HCT116 (cell line): ENCODE results near the gene HEY2. TPM values are rescaled to one million over a fixed set of nuclear protein-coding genes. Genes with fewer than 3 reads are reported as not detected.
A peak's percentile ranks its signal among the peaks of the same experiment; 100 is the strongest.

ENCODE experiments used
- ATAC-seq: fragments of 200-7000 bp; cut with Tn5 transposase; 2 replicates; pipeline ENCODE4 v1.9.1; 2020; ENCODE audit warnings: mild to moderate bottlenecking, moderate library complexity
- BruUV-seq: library from RNA; stranded (reverse); fragments of 400-500 nt; replicated peaks from 2 replicates; lab custom pipeline; 2021; lab: Mats Ljungman, UMichigan
- CTCF ChIA-PET: fragments of 300-600 bp; sonication (Branson Sonifier 250); formaldehyde crosslinking; loops from one replicate; lab custom pipeline; 2021; ENCODE audit warnings: antibody characterized with exemption; lab: Charles Lee
- POLR2A ChIA-PET: fragments of 300-600, 350-600 bp; sonication (Branson Sonifier 250); formaldehyde crosslinking; loops from one replicate; lab custom pipeline; 2021; ENCODE audit warnings: antibody characterized with exemption; lab: Charles Lee
- RAD21 ChIA-PET, 2 experiments: fragments of 300-600 bp; sonication (Branson Sonifier 250); formaldehyde crosslinking; loops; one replicate each; lab custom pipeline; 2023; ENCODE audit warnings: low total read pairs in 2 of 2; ENCODE audit not compliant: uncharacterized antibody in 2 of 2, unreplicated experiment in 2 of 2, low non-redundant PET in 1 of 2; lab: Charles Lee
- DNase-seq: peaks from one replicate; pipeline ENCODE4 v3.0.0-alpha.2; 2010; ENCODE audit warnings: low read depth, low spot score
- H2AFZ ChIP-seq: fragments of 200-600 bp; shearing (Covaris generic), sonication (generic); 2 replicates; pipeline ENCODE4 v1.6.1; 2017; ENCODE audit warnings: low read depth, mixed run types, mixed read lengths, antibody characterized with exemption, low read length; ENCODE audit not compliant: poor library complexity, severe bottlenecking
- H3K27ac ChIP-seq: 2 replicates; pipeline ENCODE4 v1.5.1; 2012; ENCODE audit warnings: low read depth, low read length
- H3K27me3 ChIP-seq: fragments of 200-600 bp; sonication (generic); 2 replicates; pipeline ENCODE4 v1.6.1; 2016; ENCODE audit warnings: mixed run types, low read length, mixed read lengths; ENCODE audit not compliant: insufficient read depth
- H3K36me3 ChIP-seq, 2 experiments: fragments of 200-500 bp in 1 of 2; fragments of 200-600 bp in 1 of 2; sonication (Bioruptor generic) in 1 of 2; sonication (generic) in 1 of 2; 2 replicates each; pipeline versions ENCODE4 v1.5.1 to v1.6.1; 2014 to 2016; ENCODE audit warnings: low read length in 2 of 2, inconsistent platforms in 1 of 2, mixed read lengths in 1 of 2, mixed run types in 1 of 2; ENCODE audit not compliant: insufficient read depth in 2 of 2, control insufficient read depth in 1 of 2
- H3K4me1 ChIP-seq, 2 experiments: fragments of 200-600 bp in 1 of 2; sonication (generic) in 1 of 2; 2 replicates each; pipeline versions ENCODE4 v1.5.1 to v1.6.1; 2012 to 2017; ENCODE audit warnings: low read length in 2 of 2, inconsistent platforms in 1 of 2, mild to moderate bottlenecking in 1 of 2, mixed read lengths in 1 of 2, mixed run types in 1 of 2, moderate library complexity in 1 of 2; ENCODE audit not compliant: insufficient read depth in 2 of 2, control insufficient read depth in 1 of 2
- H3K4me2 ChIP-seq: fragments of 200-600 bp; sonication (generic); 2 replicates; pipeline ENCODE4 v1.6.1; 2017; ENCODE audit warnings: mixed run types, low read length, mixed read lengths
- H3K4me3 ChIP-seq, 2 experiments: fragments of 200-600 bp in 1 of 2; sonication (generic) in 1 of 2; replicated peaks in 1 of 2; 2 replicates each; pipeline ENCODE4 v1.5.1; 2011 to 2016; ENCODE audit warnings: low read length in 2 of 2, control low read depth in 1 of 2, low read depth in 1 of 2, mild to moderate bottlenecking in 1 of 2, mixed read lengths in 1 of 2, mixed run types in 1 of 2
- H3K79me2 ChIP-seq: fragments of 200-600 bp; sonication (generic); 2 replicates; pipeline ENCODE4 v1.6.1; 2017; ENCODE audit warnings: mild to moderate bottlenecking, mixed run types, low read length, moderate library complexity, mixed read lengths; ENCODE audit not compliant: insufficient read depth
- H3K9ac ChIP-seq: fragments of 200-600 bp; sonication (generic); 2 replicates; pipeline ENCODE4 v1.6.1; 2016; ENCODE audit warnings: low read length, mixed read lengths
- H3K9me2 ChIP-seq: fragments of 200-600 bp; sonication (generic), shearing (Covaris generic); 2 replicates; pipeline ENCODE4 v1.6.1; 2017; ENCODE audit warnings: mixed run types, mild to moderate bottlenecking, moderate library complexity; ENCODE audit not compliant: insufficient read depth
- H3K9me3 ChIP-seq, 2 experiments: fragments of 200-500 bp in 1 of 2; fragments of 200-600 bp in 1 of 2; sonication (Bioruptor generic) in 1 of 2; sonication (generic) in 1 of 2; 2 replicates each; pipeline ENCODE4 v1.6.1; 2014 to 2017; ENCODE audit warnings: low read length in 2 of 2, mixed read lengths in 2 of 2, inconsistent platforms in 1 of 2, low read depth in 1 of 2, mild to moderate bottlenecking in 1 of 2, mixed run types in 1 of 2, moderate library complexity in 1 of 2; ENCODE audit not compliant: control insufficient read depth in 1 of 2, insufficient read depth in 1 of 2
- H4K20me1 ChIP-seq: fragments of 200-600 bp; sonication (generic), shearing (Covaris generic); 2 replicates; pipeline ENCODE4 v1.6.1; 2017; ENCODE audit warnings: mixed run types, mild to moderate bottlenecking, moderate library complexity; ENCODE audit not compliant: insufficient read depth
- CEBPB ChIP-seq: IDR thresholded peaks from 2 replicates; pipeline ENCODE4 v1.6.1; 2012; ENCODE audit warnings: low read depth
- EZH2phosphoT487 ChIP-seq: fragments of 200-600 bp; IDR thresholded peaks from 2 replicates; pipeline ENCODE4 v1.6.1; 2018; ENCODE audit warnings: antibody characterized with exemption, borderline replicate concordance
- FOSL1 ChIP-seq: IDR thresholded peaks from 2 replicates; pipeline ENCODE4 v1.6.1; 2012; ENCODE audit warnings: low read depth
- JUND ChIP-seq: IDR thresholded peaks from 2 replicates; pipeline ENCODE4 v1.6.1; 2012
- SIN3A ChIP-seq: IDR thresholded peaks from 2 replicates; pipeline ENCODE4 v1.6.1; 2012; ENCODE audit warnings: low read depth
- ZFX ChIP-seq: fragments of 450-650 bp; IDR thresholded peaks from 2 replicates; pipeline ENCODE4 v1.6.1; 2017
- intact Hi-C: fragments of 100-400 bp; cut with micrococcal nuclease; formaldehyde crosslinking; loops from 2 replicates; pipeline ENCODE4 v1.10.0; 2022
- total RNA-seq: library from RNA; stranded (reverse); gene quantifications from one replicate; pipeline ENCODE4 v1.2.1, GENCODE V29; 2021; ENCODE audit not compliant: unreplicated experiment
- TF ChIP-seq, protein P1 (sequence below), 3 experiments: fragments of 200-600 bp in 1 of 3; sonication (generic) in 1 of 3; IDR thresholded peaks in 2 of 3; conservative IDR thresholded peaks in 1 of 3; 2 replicates each; pipeline ENCODE4 v1.5.1; 2012 to 2017; ENCODE audit warnings: low read depth in 2 of 3, low read length in 2 of 3, antibody characterized with exemption in 1 of 3, borderline replicate concordance in 1 of 3, control low read depth in 1 of 3, mild to moderate bottlenecking in 1 of 3, mixed read lengths in 1 of 3, mixed run types in 1 of 3, moderate library complexity in 1 of 3; ENCODE audit not compliant: insufficient read depth in 1 of 3

Gene HEY2
- total RNA-seq, 1 experiment from 2014 or later = not detected

DNA sequence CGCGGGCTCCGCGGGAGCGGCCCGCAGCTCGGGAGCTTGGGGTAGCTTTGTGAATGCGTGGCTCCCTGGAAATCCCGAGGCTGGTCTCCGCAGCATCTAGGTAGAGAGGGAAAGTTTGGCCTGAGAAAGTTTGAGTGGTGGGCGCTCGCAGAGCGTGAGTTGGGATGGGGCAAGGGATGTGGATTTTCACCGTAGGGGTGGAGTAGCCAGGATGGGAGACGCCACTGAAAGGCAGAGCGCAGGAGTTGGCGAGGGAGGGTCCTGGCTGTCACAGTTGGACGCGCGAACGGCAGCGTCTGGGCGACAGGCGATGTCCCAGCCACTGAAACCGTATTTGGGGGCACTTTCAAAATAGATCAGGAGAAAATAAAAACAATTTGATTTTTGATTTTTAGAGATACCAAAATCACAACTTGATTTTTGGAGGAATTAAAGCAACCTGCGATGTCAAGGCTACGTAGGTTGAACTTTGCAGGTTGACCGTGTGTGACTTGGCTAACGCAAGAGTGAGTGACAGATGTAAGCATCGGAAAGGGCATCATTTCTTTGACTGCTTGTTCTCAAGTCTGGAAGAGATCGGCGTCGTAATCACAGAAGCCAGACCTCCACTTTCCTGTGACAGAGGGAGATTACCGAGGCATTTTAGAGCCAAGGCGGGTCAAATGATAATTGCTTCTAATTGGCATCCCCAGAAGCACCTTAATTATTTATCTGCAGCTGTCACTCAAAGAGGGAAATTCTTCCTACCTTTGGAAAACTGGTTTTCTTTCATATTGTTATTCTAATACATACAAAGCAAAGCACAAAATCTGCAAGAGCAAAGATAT lies 646 bp downstream of the HEY2 start:
- TF ChIP-seq SIN3A = no peak
- TF ChIP-seq ZFX = no peak
- TF ChIP-seq FOSL1 = no peak
- TF ChIP-seq CEBPB = no peak
- TF ChIP-seq EZH2phosphoT487 = no peak
- no peak for TF ChIP-seq JUND
- TF ChIP-seq, protein P1, sequence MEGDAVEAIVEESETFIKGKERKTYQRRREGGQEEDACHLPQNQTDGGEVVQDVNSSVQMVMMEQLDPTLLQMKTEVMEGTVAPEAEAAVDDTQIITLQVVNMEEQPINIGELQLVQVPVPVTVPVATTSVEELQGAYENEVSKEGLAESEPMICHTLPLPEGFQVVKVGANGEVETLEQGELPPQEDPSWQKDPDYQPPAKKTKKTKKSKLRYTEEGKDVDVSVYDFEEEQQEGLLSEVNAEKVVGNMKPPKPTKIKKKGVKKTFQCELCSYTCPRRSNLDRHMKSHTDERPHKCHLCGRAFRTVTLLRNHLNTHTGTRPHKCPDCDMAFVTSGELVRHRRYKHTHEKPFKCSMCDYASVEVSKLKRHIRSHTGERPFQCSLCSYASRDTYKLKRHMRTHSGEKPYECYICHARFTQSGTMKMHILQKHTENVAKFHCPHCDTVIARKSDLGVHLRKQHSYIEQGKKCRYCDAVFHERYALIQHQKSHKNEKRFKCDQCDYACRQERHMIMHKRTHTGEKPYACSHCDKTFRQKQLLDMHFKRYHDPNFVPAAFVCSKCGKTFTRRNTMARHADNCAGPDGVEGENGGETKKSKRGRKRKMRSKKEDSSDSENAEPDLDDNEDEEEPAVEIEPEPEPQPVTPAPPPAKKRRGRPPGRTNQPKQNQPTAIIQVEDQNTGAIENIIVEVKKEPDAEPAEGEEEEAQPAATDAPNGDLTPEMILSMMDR (IDR thresholded peaks at IDR 0.05 in 2 of 3, conservative IDR thresholded peaks at IDR 0.05 in 1 of 3; ENCODE audit: borderline replicate concordance in 1 of 3, insufficient read depth in 1 of 3, low read depth in 2 of 3, low read length in 2 of 3) = no peak
- TF ChIP-seq, all 23 proteins: peak for 0
- no peaks in the 10 kb centered on the region for H3K79me2 ChIP-seq
- peaks cover 60% of the 10 kb centered on the region for H3K27me3 ChIP-seq
- peak overlapping the region; percentile 69 for H3K4me2 ChIP-seq
- H3K9ac ChIP-seq = no peak overlapping the region
- ChIA-PET CTCF (interaction anchor here (1.5 kb wide), 1 partner anchor 206 kb away, joined by 4 read pairs; the partner anchor contains the start of gene HINT3), RAD21 (no interaction called here), POLR2A (no interaction called here)
- ATAC-seq = no peak
- peaks cover 0 to 10% of the 10 kb centered on the region in 2 experiments; a peak in 2 of 4 replicates for H3K4me1 ChIP-seq
- H3K4me3 ChIP-seq = peak overlapping the region in 1 of 2 experiments; percentile 47; a peak in 3 of 4 replicates
- no peaks in the 10 kb centered on the region for H3K9me2 ChIP-seq
- peak overlapping the region; percentile 30 for H2AFZ ChIP-seq
- H3K36me3 ChIP-seq = no peaks in the 10 kb centered on the region
- no peaks in the 10 kb centered on the region for H3K9me3 ChIP-seq
- no peaks in the 10 kb centered on the region for H4K20me1 ChIP-seq
- intact Hi-C loops = loop anchor here (5.0 kb wide), 1 partner anchor 883 kb away; no protein-coding TSS in a partner anchor
- H3K27ac ChIP-seq = no peak overlapping the region
- no peak for DNase-seq
- no TSS peak for BruUV-seq
